ENCODE results near the gene KIRREL3. TPM values are rescaled to one million over a fixed set of nuclear protein-coding genes. Genes with fewer than 3 reads are reported as not detected.

The KIRREL3 gene
- total RNA-seq, 1 donor from 2014 or later = 0.26 TPM

- H3K4me1 Mint-ChIP-seq (ENCODE audit: low read depth) = peaks cover 4% of the 10 kb centered on the region
- TF ChIP-seq CTCF (IDR thresholded peaks at IDR 0.05; ENCODE audit: unreplicated experiment) = no peak
- no peak for DNase-seq (ENCODE audit: low spot score, unreplicated experiment)
- H3K9me3 Mint-ChIP-seq (ENCODE audit: low read depth) = no peaks in the 10 kb centered on the region
- H3K36me3 Mint-ChIP-seq (ENCODE audit: insufficient read depth) = no peaks in the 10 kb centered on the region
- no peak overlapping the region for H3K4me3 Mint-ChIP-seq (ENCODE audit: low read depth)
- peaks cover 57% of the 10 kb centered on the region for H3K27me3 Mint-ChIP-seq
- H3K27ac Mint-ChIP-seq = no peak overlapping the region
Measured at GRCh38 chr11:126461996-126462395, 538.6 kb downstream of the KIRREL3 start.

DNA sequence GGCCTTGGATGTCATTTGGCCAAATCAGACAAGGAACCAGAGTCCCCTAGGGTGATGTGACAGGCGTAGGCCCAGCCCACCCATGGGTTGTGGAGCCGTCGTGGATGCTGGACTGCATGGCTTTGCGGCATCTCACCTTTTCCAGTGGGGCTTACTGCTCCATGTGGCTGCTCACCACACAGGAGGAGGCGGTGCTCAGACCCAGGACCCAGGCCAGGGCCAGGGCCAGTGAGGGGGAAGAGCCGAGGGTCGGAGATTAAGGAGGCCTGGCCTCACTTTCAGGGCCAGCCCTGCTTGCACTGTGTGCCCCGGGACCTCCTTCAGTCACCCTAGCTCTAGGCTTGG, 539.5 kb downstream of the KIRREL3 start:
- Mint-ChIP-seq H3K9me3 (ENCODE audit: low read depth) (no peaks in the 10 kb centered on the region), H3K27ac (no peak overlapping the region), H3K27me3 (peaks cover 51% of the 10 kb centered on the region), H3K4me1 (ENCODE audit: low read depth) (peaks cover 2% of the 10 kb centered on the region), H3K4me3 (ENCODE audit: low read depth) (no peak overlapping the region), H3K36me3 (ENCODE audit: insufficient read depth) (no peaks in the 10 kb centered on the region)
- TF ChIP-seq CTCF (IDR thresholded peaks at IDR 0.05; ENCODE audit: unreplicated experiment) = no peak
- DNase-seq (ENCODE audit: low spot score, unreplicated experiment) = no peak

- Mint-ChIP-seq H3K4me1 (ENCODE audit: low read depth) (no peaks in the 10 kb centered on the region), H3K27ac (no peak overlapping the region), H3K4me3 (ENCODE audit: low read depth) (no peak overlapping the region), H3K9me3 (ENCODE audit: low read depth) (no peaks in the 10 kb centered on the region), H3K36me3 (ENCODE audit: insufficient read depth) (no peaks in the 10 kb centered on the region), H3K27me3 (peaks cover 46% of the 10 kb centered on the region)
- TF ChIP-seq CTCF (IDR thresholded peaks at IDR 0.05; ENCODE audit: unreplicated experiment) = no peak
- DNase-seq (ENCODE audit: low spot score, unreplicated experiment) = no peak
Measured at GRCh38 chr11:126460417-126461095, 540.0 kb downstream of the KIRREL3 start.

DNA sequence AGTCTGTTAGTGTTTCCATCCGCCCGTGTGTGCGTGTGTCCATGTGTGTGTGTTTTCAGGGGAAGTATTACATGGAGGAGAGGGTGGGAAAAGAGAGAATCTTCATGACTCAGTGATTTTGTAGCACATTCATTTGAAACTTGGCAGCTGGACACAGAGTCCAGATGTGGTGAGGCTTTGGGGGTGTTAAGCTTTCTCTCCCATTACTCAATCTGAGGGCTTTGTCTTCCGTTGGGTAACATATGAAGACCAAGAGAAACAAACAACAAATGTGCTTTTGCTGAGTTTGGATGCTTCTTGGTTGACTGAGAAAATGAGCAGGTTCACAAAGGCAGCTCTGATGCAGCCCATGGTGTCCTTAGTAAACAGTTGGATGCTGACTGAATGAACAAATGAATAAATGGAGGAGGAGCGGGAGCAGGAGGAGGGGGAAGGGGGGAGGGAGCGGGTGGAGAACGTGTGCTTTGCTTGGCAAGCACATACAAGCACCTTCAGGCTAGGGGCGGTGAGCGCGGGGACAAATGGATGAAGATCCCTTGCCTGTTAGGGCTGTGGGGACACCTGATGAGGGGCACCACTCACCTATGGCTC, 540.8 kb downstream of the KIRREL3 start:
- Mint-ChIP-seq H3K4me1 (ENCODE audit: low read depth) (no peaks in the 10 kb centered on the region), H3K4me3 (ENCODE audit: low read depth) (no peak overlapping the region), H3K9me3 (ENCODE audit: low read depth) (no peaks in the 10 kb centered on the region), H3K36me3 (ENCODE audit: insufficient read depth) (no peaks in the 10 kb centered on the region), H3K27me3 (peaks cover 42% of the 10 kb centered on the region), H3K27ac (no peak overlapping the region)
- DNase-seq (ENCODE audit: low spot score, unreplicated experiment) = no peak
- no peak for TF ChIP-seq CTCF (IDR thresholded peaks at IDR 0.05; ENCODE audit: unreplicated experiment)

DNA sequence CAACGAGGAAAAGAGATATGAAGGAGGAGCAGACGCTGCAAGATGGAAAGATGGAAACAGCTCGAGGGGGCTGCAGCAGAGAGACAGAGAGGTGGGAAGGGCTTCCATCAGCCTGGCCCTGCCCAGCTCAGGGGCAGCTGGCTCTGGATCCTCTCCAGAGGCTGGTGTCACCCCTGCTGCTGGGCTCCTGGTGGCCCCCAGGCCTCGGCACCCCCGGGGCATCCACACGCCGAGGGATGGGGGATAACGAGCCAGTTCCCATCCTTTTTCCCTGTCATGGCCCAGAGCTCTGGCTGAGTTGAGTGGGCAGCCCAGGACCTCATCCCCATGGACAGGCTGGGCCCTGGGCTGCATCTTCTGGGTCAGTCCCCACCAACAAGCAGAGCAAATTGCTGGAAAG, 542.8 kb downstream of the KIRREL3 start:
- no peak for TF ChIP-seq CTCF (IDR thresholded peaks at IDR 0.05; ENCODE audit: unreplicated experiment)
- Mint-ChIP-seq H3K4me3 (ENCODE audit: low read depth) (no peak overlapping the region), H3K27me3 (peaks cover 28% of the 10 kb centered on the region), H3K27ac (no peak overlapping the region), H3K36me3 (ENCODE audit: insufficient read depth) (no peaks in the 10 kb centered on the region), H3K9me3 (ENCODE audit: low read depth) (no peaks in the 10 kb centered on the region), H3K4me1 (ENCODE audit: low read depth) (no peaks in the 10 kb centered on the region)
- DNase-seq (ENCODE audit: low spot score, unreplicated experiment) = no peak

Data from progenitor cell of endocrine pancreas (in vitro differentiated cells).